NOMO-1 treated with dmso at 0.1 percent for 144 hours (cell line): ENCODE measurements around the gene AMBRA1.
"Not testable (repeated sequence)": the region's sequence is repeated elsewhere in the genome, so short reads cannot be mapped to it uniquely, and the experiment has no call there.

Experiments used
- DNase-seq: peaks from one replicate; lab custom pipeline; 2025; ENCODE audit not compliant: unreplicated experiment; lab: John Stamatoyannopoulos, UW

Gene AMBRA1

GRCh38 chr11:46387456-46387855 lies 206.4 kb downstream of the AMBRA1 start:
- DNase-seq: no peak

- DNase-seq: no peak
These were observed 207.1 kb downstream of the AMBRA1 start for GRCh38 chr11:46386674-46387073.

- no peak for DNase-seq
These were observed 207.7 kb downstream of the AMBRA1 start for GRCh38 chr11:46386005-46386578.

- no peak for DNase-seq
These were observed 208.4 kb downstream of the AMBRA1 start for GRCh38 chr11:46385169-46386004.

GRCh38 chr11:46383974-46384701 lies 209.7 kb downstream of the AMBRA1 start:
- DNase-seq: no peak

- DNase-seq: no peak
These were observed 210.4 kb downstream of the AMBRA1 start for GRCh38 chr11:46383404-46383758.

GRCh38 chr11:46382646-46383403 lies 211.0 kb downstream of the AMBRA1 start:
- no peak for DNase-seq

- DNase-seq: no peak
These were observed 211.8 kb downstream of the AMBRA1 start for GRCh38 chr11:46381819-46382645.

GRCh38 chr11:46381048-46381818 lies 212.6 kb downstream of the AMBRA1 start, which contains the start of gene MDK:
Gene MDK, plus strand, starts transcription at chr11:46381669. Its CDS starts 389 bp downstream, at chr11:46382058.
- DNase-seq: no peak

- DNase-seq: no peak
These were observed 213.3 kb downstream of the AMBRA1 start for GRCh38 chr11:46380340-46381047.

- DNase-seq: not testable (repeated sequence)
These were observed 214.1 kb downstream of the AMBRA1 start for GRCh38 chr11:46379482-46380293.

- DNase-seq: no peak
These were observed 214.9 kb downstream of the AMBRA1 start for GRCh38 chr11:46378811-46379481.

GRCh38 chr11:46378296-46378695 lies 215.5 kb downstream of the AMBRA1 start:
- no peak for DNase-seq

GRCh38 chr11:46377831-46378230 lies 216.0 kb downstream of the AMBRA1 start:
- no peak for DNase-seq

- DNase-seq: no peak
These were observed 216.5 kb downstream of the AMBRA1 start for GRCh38 chr11:46377290-46377689.

- no peak for DNase-seq
These were observed 217.4 kb downstream of the AMBRA1 start for GRCh38 chr11:46376258-46377050.
